ELR (cell line): ENCODE measurements around the gene SLC6A6.
A peak's percentile ranks its signal among the peaks of the same experiment; 100 is the strongest.

Experiments used
- DNase-seq: peaks from one replicate; pipeline ENCODE4 v3.0.0-alpha.2; 2015; ENCODE audit warnings: low read depth

Gene SLC6A6

GRCh38 chr3:14372587-14372986 lies 29.8 kb upstream of the SLC6A6 start:
- no peak for DNase-seq

- no peak for DNase-seq
Observed at GRCh38 chr3:14373753-14374376, 28.5 kb upstream of the SLC6A6 start.

- no peak for DNase-seq
Observed at GRCh38 chr3:14374444-14374883, 27.9 kb upstream of the SLC6A6 start.

- no peak for DNase-seq
Observed at GRCh38 chr3:14375192-14375591, 27.2 kb upstream of the SLC6A6 start.

- no peak for DNase-seq
Observed at GRCh38 chr3:14376348-14377043, 25.9 kb upstream of the SLC6A6 start.

- DNase-seq, result no peak
Observed at GRCh38 chr3:14377044-14377837, 25.2 kb upstream of the SLC6A6 start.

- no peak for DNase-seq
Observed at GRCh38 chr3:14377838-14378169, 24.6 kb upstream of the SLC6A6 start.

GRCh38 chr3:14378415-14378814 lies 24.0 kb upstream of the SLC6A6 start:
- DNase-seq, result no peak

- no peak for DNase-seq
Observed at GRCh38 chr3:14379843-14380242, 22.6 kb upstream of the SLC6A6 start.

- DNase-seq, result no peak
Observed at GRCh38 chr3:14386254-14386653, 16.2 kb upstream of the SLC6A6 start.

GRCh38 chr3:14388201-14388600 lies 14.2 kb upstream of the SLC6A6 start:
- DNase-seq, result no peak

GRCh38 chr3:14389166-14389606 lies 13.2 kb upstream of the SLC6A6 start:
- no peak for DNase-seq

GRCh38 chr3:14389716-14390115 lies 12.7 kb upstream of the SLC6A6 start:
- DNase-seq, result no peak

- DNase-seq, result peak; percentile 36
Observed at GRCh38 chr3:14391033-14391432, 11.4 kb upstream of the SLC6A6 start.

GRCh38 chr3:14392231-14392630 lies 10.2 kb upstream of the SLC6A6 start:
- no peak for DNase-seq

- no peak for DNase-seq
Observed at GRCh38 chr3:14392803-14393319, 9.5 kb upstream of the SLC6A6 start.

GRCh38 chr3:14393440-14394106 lies 8.8 kb upstream of the SLC6A6 start:
- no peak for DNase-seq

GRCh38 chr3:14396031-14396692 lies 6.2 kb upstream of the SLC6A6 start:
- DNase-seq, result no peak

GRCh38 chr3:14397046-14397445 lies 5.4 kb upstream of the SLC6A6 start:
- DNase-seq, result no peak

GRCh38 chr3:14397531-14397930 lies 4.9 kb upstream of the SLC6A6 start:
- DNase-seq, result no peak

- DNase-seq, result no peak
Observed at GRCh38 chr3:14397940-14398796, 4.2 kb upstream of the SLC6A6 start.
